ENCODE data around the gene AKAP17A.

AKAP17A gene

GRCh38 chrX:1584237-1585011 lies 7.0 kb upstream of the AKAP17A start:
- DNase-seq, result no peak

DNA sequence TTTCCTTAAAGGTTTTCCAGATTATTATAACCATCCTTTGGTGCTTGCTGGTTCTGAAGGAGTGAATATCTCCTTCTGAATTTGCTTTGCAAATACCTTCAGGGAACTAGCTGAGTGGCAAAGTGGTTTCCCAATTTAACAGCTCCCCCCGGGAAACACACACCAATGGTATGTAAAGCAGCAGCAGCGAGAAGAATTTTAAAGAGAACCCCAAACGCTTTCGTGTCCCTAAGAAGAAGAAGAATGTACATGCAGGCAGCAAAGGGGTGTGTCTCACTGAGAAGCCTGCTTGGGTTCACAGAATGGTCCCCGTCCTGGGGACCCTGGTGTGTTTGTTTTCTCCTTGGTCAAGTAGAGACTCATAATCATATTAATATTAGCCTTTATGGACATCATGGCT lies 4.2 kb upstream of the AKAP17A start:
- DNase-seq, result no peak

- no peak for DNase-seq
These were observed 1.9 kb upstream of the AKAP17A start for GRCh38 chrX:1589356-1590130.

DNA sequence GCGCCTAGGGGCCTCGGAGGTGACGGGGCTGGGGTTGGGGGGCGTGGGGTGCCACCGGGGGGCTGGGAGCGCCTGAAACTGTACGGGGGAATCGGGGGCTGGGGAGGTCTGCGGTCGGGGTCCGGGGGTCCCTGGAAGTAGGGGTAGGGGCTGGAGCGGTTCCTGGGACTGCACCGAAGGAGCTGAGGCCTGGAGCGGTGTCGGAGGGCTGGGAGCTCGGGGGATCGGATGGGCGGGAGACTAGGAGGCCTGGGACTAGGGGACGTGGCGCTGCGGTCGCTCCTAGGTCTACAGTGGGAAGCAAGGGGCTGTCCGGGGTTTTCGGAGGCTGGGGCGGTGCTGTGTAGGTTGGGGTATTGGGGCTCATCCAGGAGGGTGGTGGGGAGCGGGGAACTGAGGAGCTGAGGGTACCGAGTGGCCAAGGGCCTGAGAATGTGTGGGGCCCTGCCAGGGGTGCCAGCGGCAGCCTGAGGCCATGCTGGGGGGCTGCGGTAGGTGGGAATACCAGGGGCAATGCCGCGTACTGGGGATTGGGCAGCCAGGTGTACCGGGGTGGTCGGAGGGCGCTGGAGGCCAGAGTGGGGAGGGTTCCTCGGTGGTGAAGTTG lies 562 bp downstream of the AKAP17A start:
- no peak for DNase-seq

- no peak for DNase-seq
These were observed 1.2 kb downstream of the AKAP17A start for GRCh38 chrX:1592470-1593142.

DNA sequence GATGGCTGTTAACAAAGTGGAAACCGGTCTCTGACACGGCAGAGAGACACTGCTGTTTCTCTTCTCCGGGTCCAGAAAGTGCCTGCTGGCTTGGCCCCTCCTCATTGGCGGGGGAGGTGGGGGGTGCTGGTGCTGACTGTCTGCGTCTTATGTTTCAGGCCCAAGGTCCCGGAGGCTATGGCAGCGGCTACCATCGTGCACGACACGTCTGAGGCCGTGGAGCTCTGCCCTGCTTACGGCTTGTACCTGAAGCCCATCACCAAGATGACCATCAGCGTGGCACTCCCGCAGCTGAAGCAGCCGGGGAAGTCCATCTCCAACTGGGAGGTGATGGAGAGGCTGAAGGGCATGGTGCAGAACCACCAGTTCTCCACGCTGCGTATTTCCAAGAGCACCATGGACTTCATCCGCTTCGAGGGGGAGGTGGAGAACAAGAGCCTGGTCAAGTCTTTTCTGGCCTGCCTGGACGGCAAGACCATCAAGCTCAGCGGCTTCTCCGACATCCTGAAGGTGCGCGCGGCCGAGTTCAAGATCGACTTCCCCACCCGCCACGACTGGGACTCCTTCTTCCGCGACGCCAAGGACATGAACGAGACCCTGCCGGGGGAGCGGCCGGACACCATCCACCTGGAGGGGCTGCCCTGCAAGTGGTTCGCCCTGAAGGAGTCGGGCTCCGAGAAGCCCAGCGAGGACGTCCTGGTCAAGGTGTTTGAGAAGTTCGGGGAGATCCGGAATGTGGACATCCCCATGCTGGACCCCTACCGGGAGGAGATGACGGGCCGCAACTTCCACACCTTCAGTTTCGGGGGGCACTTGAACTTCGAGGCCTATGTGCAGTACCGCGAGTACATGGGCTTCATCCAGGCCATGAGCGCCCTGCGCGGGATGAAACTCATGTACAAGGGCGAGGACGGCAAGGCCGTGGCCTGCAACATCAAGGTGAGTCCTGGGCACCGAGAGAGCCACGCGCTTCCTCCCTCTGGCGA lies 2.2 kb downstream of the AKAP17A start:
- no peak for DNase-seq

DNA sequence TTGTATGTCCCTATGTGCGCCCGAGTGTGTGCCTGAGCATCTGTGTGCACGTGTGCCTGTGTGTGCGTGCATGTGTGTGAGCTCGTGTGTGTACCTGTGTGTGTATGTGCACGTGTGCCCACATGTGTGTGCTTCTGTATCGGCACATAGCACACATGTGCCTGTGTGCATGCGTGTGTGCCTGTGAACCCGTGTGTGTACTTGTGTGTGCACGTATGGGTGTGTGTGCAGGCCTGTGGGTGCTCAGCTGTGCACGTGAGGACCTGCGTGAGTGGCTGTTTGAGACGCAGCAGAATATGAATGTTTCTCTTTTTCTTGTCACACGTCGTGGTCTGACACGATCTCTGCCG lies 4.3 kb downstream of the AKAP17A start:
- no peak for DNase-seq

GRCh38 chrX:1596676-1597344 lies 5.4 kb downstream of the AKAP17A start:
- no peak for DNase-seq

DNA sequence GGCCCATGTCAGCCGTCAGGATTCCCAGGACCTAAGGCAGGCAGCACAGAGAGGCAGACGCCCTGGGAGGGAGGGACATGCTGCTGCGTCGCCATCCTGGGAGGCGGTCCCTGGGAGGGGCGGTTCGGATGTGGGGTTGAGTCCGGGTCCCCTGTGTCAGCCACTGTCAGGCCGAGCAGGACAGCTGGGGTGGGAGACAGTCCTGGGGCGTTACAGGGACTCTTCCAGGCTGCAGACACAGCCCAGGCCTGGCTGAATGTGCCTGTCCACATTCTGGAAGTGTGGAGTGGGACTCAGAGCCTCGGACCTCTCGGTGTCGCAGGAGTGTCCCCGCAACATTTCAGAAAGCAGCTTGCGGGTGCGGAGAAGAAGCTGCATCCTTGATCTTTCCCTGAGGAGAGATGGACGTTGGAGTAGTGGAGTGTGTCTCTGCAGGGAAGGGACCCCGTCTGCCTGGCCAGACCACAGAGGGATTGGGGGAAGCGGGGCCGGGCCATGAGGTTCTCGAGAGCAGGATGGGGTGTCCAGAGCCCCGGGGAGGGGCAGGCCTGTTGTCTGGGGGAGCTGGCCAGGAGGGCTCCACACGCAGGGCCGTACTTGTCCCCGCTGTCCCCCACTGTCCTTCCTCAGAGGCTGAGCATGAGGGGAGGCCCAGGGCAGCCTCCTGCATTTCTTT lies 6.1 kb downstream of the AKAP17A start:
- DNase-seq, result no peak

DNA sequence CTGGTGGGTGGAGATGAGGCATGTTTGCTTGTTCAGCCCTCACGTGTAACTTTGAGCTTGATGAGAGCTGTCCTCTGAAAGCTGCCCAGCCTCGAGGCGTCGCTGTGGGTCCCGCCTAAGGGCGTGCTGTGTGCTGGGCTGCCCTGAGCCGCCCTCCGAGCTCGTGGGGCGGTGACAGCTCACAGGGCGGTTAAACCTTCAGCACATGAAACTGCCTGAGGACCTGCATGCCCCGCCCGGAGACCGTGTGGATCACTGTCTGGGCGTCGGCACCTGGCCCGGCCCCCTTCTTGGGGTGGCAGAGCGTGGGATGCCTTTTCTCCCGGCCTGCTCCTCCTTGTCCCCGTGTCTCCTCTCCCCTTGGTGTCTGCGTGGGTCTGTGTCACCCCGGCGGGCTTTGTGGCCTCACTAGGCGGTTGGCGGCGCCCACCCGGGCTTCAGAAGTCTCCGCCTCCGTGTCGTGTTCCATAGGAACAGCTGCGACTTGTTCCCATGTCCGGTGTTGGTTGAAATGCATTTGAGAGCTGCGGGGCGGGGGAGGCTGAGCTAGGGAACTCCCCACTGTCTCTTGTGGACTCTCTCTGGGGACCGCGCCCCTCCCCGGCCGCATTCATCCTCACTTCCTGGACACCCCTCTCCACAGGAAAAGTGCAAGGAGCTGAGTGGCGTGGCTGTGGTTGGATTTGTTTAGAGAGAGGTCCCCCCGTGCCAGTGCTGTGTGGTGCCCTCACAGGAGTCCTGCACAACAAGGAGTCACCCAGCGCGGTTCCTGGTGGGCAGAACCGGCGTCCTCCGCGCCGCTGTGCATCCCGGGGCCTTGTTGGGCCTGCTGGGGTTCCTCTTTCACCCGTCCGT lies 6.8 kb downstream of the AKAP17A start:
- DNase-seq, result no peak

- DNase-seq, result no peak
These were observed 7.7 kb downstream of the AKAP17A start for GRCh38 chrX:1598876-1599790.

DNA sequence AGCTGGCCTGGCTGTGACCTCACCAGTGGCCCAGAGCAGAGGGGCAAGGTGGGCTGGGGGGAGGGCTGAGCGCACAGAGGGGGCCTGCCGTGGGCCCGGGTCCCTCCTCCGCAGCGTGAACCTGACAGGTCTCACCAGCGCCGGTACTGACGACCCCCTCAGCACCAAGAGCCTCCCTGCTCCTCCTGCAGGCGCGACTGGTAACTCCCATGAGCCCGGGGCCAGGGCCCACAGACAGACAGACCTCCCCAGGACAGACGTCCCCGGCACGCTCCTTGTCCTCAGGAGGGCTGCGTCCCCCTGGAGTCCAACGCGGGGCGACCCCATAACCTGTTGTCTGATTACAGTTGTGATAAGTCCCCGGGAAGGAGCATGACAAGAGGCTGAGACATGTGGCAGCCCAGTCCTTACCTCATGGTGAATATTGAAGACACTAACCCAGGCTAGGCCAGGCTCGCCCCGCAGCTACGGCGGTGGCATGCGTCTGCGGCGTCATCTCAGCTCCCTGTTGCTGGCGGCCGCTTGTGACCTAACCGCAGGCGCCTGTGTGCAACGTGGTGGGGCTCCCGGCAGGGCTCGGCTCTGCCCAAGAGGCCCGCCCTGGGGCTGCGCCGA lies 8.5 kb downstream of the AKAP17A start:
- DNase-seq, result no peak

GRCh38 chrX:1600406-1601050 lies 9.1 kb downstream of the AKAP17A start:
- DNase-seq, result no peak

- no peak for DNase-seq
These were observed 9.8 kb downstream of the AKAP17A start for GRCh38 chrX:1601051-1601767.

GRCh38 chrX:1601768-1602085 lies 10.3 kb downstream of the AKAP17A start:
- DNase-seq, result no peak

DNA sequence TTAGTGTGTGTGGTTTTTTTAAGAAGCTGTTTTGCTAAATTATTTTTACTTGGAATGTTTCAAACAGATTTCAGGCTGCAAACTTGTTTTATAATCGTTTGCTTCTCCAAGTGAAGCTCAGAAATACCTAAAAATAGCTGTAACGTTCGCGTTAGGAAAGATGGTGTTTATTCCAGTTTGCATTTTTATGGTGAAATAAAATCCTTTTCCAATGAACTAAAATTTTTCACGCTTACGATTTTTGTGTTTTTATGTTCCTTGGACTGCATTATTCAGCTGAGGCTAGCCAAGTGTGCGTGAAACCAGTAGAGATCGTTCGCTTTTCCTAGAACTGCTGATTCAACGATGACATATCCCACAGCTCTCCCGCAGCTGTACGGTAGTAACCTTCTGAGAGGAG lies 10.9 kb downstream of the AKAP17A start:
- DNase-seq, result no peak

DNA sequence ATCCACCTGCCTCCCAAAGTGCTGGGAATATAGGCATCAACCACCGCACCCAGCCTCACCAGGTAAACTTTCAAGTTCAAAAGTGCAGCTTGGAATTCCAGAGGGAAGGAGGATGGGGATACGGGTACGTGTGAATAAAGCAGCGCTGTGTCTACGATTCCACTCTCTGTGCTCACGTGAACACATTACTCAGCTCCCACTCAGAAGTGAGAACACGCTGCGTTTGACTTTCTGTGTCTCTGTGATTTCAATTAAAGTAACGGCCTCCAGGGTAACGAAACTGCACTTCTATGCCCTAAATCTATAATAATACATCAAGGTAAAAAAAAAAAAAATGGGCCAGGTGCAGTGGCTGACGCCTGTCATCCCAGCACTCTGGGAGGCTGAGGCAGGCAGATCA lies 15.1 kb downstream of the AKAP17A start:
- no peak for DNase-seq
